GM12801 (cell line): ENCODE measurements around the gene AKT3.

Source experiments
- CTCF ChIP-seq: IDR thresholded peaks from one replicate; pipeline ENCODE4 v1.5.1; 2011; ENCODE audit warnings: control low read depth; ENCODE audit not compliant: insufficient read length; ENCODE audit errors: extremely low read depth

AKT3 gene

GRCh38 chr1:243462929-243463697 is 386.9 kb downstream of the AKT3 start:
- no peak for TF ChIP-seq CTCF

- TF ChIP-seq CTCF: no peak
These were observed 388.3 kb downstream of the AKT3 start for GRCh38 chr1:243461700-243462099.

- no peak for TF ChIP-seq CTCF
These were observed 391.0 kb downstream of the AKT3 start for GRCh38 chr1:243459059-243459458.

- no peak for TF ChIP-seq CTCF
These were observed 392.6 kb downstream of the AKT3 start for GRCh38 chr1:243457363-243457982.

GRCh38 chr1:243455760-243456651 is 394.0 kb downstream of the AKT3 start:
- TF ChIP-seq CTCF: no peak

- no peak for TF ChIP-seq CTCF
These were observed 395.6 kb downstream of the AKT3 start for GRCh38 chr1:243454328-243454997.

GRCh38 chr1:243452092-243452491 is 398.0 kb downstream of the AKT3 start:
- TF ChIP-seq CTCF: no peak
